Measurements from ENCODE around the gene PEMT.

Gene PEMT

DNA sequence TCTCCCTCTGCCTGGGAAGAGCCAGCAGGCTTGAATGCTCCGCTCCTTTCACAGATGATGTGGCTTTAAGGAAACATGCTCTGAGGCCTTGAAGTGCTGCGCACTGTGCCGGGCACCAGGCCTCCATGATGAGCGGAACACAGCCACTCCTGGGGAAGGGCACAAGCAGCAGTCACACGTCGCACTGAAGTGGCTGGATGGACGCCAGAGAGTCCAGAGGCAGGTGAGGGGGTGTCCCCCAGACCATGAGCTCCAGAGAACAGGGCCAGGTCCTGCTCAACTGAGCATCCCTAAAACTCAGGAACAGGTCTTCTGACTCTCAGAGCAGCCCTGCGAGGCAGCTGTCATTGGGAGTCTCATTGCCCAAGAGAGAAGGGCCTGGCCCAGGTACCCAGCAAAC lies 35.6 kb downstream of the PEMT start:
- DNase-seq (ENCODE audit: extremely low read depth in 1 of 2, low read depth in 1 of 2) = no peak

DNA sequence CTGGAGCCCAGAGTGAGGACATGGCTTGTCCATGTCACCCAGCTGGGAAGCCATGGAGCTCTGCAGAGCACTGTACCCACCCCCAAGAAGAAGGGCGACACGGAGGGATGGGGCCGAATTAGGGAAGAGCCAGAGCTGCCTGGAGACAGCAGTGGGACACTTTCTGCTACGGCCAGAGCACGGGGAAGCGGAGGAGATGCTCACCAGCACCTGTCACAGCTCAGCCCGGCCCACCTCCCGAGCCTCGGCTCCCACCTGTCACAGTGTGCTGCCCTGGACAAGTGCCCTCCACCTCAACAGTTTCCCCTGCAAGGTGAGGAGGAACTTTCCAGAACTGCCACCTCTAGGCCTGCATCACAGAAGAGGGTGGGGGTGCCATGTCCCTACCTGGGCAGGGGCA lies 36.4 kb downstream of the PEMT start:
- no peak for DNase-seq (ENCODE audit: extremely low read depth in 1 of 2, low read depth in 1 of 2)

DNA sequence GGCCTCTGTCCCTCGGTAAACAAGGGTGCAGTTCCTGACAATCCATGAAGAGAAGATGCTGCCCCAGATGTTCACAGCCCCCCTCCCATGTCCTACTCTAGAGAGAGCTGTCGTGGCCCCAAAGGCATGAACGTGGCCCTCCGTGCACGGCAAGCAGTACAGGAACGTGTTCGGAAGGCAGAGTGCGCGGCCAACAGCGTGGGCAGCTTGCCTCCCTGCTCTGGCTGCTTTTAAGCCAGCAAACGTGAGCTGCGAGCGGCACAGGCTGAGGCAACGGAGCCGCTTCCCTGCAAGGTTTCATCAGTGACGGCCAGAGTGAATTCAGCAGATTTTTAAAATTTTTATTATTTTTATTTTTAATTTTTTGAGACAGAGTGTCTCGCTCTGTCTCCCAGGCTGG lies 37.2 kb downstream of the PEMT start:
- DNase-seq (ENCODE audit: extremely low read depth in 1 of 2, low read depth in 1 of 2) = no peak

DNA sequence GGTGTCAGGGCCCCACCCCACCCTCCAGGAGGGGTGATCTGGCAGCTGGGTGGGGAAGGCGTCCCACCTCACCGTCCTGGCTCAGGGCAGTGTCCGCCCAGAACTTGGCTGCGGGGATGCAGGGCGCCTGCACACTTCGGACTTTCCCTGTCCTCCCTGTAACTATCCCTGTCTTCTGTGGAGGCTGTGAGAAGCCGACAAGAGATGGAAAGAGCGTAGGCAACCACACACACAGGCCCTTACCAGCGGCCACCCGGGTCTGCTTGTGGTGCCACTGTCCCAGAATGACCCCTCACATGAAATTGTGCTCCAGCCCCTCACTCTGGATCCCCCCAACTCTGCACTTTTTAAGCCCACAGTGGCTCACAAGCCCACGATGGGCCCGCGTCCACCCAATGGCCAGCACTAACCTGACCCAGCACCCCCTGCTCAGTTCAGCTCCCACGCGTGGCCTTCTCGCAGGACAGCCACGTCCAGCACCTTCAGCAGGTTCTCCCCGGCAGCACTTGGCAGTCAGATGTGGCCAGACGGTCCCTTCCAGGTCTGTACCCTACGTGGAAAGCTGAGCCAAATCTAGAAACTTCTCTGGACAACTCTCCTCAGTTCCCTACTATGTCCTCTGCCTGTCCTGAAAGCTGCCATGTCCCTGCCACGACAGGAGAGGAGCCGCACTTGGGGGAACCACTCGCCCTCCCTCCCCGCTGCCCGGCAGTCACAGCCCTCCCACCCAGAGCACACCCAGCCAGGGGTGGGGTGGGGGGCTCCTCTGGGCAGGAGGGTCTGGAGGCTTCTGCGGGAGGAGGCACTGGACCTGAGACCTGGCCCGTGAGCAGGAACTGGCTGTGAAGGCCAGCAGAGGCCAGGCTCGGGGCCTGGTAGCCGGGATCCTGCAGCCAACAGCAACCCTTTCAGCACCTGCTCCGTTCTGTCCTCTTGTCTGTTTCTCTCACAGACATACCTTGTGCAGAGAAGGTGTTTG lies 38.0 kb downstream of the PEMT start:
- no peak for DNase-seq (ENCODE audit: extremely low read depth in 1 of 2, low read depth in 1 of 2)

DNA sequence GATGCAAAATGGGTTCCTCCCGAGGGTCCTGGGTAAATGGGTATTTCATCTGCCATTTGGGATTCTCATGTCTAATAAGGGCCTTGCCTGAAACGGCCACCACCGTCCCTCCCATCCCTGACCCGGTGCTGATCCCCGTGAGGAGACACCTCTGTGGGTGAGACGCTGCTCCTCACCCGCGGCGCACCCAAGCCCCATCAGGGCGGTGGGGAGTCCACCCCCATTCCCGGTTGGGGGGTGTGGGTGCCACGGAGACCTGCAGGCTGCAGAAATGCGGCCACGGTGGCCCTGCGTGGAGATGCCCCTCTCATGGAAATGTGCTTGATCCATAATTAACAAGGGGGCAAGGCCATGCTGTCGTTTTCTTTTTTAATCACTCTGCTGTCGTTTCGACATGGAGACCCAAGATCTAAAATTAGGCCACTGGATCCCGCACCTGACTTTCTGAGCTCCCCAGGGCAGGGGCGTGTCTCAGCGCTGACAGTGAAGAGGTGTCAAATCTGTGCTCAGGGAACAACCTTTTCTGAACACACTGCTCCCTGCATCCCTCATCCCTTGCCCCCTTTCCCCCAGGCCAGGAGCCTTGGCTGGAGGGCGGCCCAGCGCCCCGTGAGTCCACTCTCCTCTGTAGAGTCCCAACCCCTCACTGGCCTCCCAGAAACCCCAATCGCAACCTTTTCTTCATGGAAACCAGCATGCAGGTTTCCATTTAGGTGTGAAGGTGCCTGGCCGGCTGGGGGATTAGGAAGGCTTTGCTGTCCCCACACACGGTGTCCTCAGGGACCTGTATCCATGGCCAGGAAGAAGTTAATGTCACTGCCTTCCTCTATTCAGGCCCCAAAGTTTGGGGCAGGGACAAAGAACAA lies 38.9 kb downstream of the PEMT start:
- no peak for DNase-seq (ENCODE audit: extremely low read depth in 1 of 2, low read depth in 1 of 2)

DNA sequence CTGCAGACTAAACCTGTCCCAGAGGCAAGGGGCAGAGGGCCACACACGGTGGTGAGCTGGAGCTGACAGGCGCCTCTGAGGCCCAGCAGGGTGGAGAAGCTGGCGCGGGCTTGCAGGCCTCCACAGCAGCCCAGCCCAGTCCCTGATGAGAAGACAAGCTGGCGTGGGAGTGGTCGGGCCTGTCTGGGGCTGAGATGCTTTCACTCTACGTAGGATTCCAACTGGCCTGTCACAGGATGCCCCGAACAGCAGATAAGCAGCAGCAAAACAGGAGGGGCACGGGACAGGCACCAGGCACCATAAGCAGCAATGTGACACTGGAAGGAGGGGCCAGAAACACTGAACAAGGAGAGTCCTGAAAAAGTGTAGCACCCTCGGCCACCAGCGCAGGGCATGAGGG lies 40.1 kb downstream of the PEMT start:
- DNase-seq (ENCODE audit: extremely low read depth in 1 of 2, low read depth in 1 of 2) = no peak

DNA sequence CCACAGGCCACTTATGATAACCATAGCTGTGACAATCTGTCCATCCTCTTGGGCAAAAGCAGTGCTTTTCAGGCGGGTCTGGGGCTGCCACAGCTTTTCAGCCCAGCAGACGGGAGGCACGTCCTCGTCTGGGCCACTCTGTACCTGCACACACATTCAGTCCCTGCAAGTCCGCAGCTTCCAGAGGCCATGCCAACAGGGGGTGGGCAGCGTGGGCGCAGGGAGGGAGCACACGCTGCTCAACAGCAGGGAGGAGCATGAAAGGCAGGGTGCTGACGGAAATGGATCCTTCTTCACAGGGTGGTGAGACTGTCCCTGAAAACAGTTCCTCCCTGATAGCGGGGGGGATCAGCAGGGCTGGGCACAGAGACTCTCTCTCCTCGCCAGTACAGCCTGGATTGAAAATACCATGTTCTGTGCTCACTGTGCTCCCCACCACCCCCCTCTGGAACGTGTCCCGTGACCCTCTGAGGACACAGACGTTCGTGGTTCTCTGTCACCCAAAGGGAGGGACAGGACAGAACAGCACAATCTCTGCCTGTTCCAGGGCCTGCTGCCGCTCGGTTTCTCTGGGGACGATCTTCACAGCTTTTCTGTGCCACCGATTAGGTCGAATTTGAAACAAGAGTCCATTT lies 41.7 kb downstream of the PEMT start:
- DNase-seq (ENCODE audit: extremely low read depth in 1 of 2, low read depth in 1 of 2) = no peak

DNA sequence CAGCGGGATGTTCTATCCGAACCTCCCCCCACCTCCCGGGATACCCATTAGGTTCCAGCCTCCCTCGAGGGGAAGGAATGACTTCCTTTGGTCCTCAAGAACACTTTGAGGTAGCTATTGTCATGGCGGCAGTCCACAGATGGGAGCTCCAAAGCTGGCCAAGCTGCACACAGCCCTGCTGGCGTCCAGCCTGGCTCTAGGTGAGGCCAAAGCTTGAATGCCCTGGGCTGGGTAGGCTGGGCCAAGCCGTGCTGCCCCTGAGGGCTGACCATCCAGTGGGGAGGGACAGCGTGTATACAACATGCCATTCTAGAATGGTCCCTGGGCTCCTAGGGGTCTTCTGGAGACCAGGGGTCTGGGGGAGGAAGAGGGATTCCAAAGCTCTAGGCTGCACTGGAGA lies 43.5 kb downstream of the PEMT start:
- DNase-seq (ENCODE audit: extremely low read depth in 1 of 2, low read depth in 1 of 2) = no peak

DNA sequence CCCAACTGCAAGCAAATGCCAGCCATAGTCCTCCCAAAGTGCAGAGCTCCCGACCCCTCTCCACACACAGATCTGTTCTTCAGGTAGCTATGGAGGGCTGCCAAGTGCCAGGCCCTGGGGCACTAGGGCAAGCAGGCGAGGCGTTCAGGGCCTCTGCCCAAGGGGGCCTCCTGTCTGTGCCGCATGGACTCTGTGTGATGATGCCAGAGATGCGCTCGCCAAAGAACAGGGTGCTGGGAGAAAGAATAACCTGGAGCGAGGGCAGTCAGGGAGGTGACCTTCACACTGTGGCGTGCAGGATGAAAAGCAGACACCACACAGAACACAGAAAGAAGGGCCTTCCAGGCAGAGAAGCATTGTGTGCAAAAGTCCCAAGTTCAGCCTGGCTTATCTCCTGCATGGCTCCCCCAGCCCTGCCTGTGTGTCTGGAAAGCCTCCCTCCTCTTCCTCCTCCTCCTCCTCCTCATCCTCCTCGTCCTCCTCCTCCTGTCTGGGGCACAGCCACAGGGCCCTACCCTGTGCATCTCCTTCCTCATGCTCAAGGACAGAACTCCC lies 44.2 kb downstream of the PEMT start:
- no peak for DNase-seq (ENCODE audit: extremely low read depth in 1 of 2, low read depth in 1 of 2)

DNA sequence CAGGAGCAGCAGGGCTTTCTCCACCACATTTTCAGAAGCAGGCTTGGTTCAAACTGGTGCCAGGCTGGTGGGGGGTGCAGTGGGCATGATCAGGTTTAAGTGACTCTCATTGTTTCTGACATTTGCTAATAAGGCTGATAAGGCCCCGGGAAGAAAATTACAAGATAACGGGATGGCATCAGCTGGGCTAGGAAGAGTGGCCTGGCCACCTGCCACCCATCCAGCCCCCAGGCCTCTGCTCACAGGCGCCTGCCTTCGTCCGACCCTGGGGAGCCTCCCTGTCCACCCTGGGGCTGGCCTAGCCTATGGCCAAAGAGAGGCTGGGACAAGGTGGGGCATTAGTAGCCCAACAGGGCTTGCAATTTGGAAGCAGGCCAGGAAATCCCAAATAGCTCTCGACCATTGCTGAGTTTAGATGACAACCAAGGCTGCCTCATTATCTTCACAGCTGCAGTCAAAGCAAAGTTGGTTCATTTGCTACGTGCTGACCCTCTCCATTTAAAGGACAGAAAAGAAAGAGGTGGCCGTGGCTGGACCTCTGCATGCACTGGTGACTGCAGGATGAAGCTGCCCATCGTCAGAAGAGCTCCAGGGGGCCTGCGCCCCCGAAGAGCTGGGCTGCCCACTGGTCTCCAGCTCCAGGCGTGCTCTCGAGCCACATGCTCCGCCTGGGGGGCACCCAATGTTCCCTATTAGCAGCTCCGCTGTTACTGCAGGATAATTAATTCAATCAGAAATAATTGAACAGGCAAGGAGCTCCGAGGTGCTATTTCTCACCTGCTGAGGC lies 44.9 kb downstream of the PEMT start:
- no peak for DNase-seq (ENCODE audit: extremely low read depth in 1 of 2, low read depth in 1 of 2)

DNA sequence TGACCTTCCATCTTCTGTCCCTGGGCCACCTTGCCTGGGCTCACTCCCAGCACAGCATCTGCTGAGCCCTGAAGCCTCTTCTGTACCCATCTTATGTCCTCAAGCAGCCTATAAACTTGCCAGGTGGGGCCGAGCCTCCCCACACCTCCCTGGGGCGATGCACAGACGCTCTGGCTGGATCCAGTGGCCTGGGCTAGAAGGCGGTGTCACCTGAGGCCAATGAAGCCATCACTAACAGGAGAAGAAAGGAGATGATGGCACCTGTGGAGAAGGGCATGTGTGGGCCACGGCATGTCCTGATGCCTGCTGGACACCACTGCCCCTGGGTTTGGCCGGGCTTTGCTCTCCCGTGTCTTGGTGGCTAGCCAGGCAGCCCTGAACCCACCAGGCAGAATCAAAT lies 45.5 kb downstream of the PEMT start:
- no peak for DNase-seq (ENCODE audit: extremely low read depth in 1 of 2, low read depth in 1 of 2)

DNA sequence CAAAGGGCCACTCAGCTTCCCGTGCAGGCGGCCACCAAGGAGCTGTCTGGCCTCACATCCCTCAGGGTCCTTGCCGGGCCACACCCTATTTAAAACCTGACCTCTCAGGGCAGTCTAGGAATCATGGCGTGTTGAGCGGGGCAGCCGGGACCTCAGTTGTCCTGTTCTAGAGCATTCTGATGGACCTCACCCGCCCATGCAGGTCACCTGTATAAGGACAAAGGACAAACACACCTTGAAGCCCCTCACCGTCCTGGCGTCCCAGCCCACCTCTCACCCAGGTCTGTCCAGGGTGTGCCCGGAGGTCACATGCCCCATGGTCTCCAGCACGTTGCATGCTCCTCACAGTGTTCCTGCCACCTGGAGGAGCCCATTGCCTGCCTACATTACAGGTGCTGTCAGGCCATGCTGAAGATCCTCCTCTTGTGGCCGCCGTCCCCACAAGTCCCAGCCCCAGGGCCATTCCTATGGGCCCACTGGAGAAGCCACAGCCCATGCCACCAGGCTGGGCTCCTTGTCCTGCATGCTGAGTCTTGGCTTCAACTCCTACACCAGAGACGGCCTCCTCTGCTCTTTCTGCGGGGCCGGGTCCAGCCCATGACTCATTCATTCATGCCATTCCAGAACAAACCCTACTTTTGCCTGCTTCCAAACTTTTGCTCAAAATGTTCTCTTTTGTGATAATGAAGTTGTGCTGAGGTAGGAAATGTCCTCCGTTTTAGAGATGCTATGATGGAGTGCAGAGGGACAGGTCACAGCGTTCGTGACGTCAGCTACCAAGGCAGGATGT lies 46.3 kb downstream of the PEMT start:
- DNase-seq (ENCODE audit: extremely low read depth in 1 of 2, low read depth in 1 of 2) = no peak

DNA sequence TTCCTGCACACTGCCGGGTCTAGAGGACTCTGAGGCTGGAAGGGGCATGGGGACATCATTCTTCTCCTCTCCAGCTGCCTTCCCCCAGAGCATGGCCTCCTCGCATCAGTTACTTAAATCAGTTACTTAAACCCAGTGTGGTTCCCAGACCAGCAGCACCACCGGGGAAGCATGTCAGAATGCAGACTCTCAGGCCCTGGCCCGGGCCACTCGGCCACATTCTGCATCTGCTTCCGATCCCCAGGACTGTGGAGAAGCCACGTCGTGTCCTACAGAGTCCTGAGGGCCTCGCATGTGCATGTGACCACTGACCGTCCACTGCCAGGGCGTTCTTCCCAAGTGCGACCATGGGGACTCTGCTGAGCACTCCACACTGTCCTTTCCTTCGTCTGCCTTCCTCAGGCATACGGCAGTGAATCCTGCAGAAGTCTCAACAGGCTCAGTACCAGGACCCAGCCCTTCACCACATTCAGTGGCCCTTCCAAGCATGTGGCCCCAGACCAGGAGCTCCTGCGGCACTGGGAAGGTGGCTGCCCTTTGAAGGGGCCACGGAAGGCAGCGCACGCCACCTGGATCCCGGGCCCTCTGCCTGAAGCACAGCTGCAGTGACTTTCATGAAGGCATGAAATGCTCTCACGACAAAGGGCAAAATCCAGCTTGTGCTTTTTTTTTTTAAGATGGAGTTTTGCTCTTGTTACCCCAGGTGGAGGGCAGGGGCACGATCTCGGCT lies 48.4 kb downstream of the PEMT start:
- DNase-seq (ENCODE audit: extremely low read depth in 1 of 2, low read depth in 1 of 2) = no peak

DNA sequence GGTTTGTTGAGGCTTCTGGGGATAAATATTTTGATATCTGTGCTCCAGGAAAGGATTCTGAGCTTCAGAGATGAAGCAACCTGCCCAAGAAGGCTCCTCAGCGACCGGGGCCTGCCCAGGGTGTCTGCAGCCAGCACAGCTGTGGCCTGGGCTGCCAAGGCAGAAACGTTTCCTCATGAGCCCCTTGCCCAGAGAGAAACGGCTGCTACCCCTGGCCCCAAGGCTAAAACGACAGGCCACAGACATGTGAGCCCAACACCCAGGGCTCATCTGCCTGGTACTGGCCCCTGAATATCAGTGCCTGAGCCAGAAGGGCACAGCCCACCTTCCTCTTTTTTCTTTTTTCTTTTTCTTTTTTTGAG lies 49.9 kb downstream of the PEMT start:
- no peak for DNase-seq (ENCODE audit: extremely low read depth in 1 of 2, low read depth in 1 of 2)

DNA sequence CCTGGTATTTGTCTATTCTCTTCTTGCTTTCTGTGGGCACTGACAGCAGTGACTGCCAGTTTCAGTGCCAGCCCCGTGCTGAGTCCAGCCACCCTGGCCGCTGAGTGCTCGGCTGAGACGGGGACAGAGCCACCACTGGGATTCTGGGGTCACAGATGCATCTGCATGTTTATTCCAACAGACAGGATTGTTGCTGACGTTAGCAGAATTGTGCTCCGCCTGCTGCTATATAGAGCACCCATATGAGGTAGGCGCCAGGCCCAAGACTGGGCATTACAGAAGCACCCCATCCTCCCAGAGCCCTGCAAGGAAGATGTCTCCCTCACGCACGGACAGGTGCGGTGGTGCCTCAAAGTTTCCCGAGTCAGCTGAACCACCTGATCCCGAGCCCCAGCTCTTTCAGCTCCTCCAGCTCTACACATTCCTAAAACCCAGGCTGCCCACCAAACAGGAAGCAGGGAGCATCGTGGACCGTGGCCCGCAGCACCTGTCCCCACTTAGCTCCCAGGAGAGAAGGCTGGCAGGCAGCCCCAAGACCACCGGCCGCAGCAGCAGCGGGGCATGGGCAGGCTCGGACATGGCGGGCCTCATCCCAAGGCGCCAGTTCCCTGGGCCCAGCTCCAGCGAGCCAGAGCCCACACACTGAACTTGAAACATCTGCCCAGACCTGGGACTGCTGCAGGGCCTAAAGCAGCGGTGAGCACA lies 50.4 kb downstream of the PEMT start:
- DNase-seq (ENCODE audit: extremely low read depth in 1 of 2, low read depth in 1 of 2) = no peak

DNA sequence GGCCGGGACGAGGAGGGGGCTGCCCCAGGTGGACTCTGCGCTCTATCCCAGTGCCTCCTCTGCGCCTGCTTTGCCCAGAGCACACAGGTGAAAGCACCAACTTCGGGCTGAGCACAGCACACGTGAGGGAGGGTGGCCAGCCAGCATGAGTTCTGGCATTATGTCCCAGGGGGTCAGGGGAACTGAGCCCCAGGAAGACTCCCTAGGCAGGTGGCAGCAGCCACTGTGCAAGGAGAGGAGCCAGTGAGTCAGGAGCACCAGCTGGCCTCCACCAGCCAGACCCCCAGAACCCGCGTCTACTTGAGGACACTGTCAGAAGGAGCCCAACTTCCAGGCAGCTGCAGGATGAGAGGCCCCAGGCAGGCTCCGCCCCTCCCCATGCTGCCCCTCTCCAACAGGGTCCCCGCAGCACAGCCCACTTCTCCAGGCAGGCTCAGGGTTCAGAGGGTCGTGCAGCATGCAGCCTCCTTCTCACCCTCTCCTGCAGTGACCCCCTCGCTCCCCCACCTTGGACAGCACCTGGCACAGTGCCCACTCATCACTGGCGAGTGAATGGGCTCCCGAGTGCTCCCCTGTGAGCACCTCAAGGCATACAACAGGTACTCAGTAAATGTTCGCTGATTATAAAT lies 51.1 kb downstream of the PEMT start:
- DNase-seq (ENCODE audit: extremely low read depth in 1 of 2, low read depth in 1 of 2) = no peak

DNA sequence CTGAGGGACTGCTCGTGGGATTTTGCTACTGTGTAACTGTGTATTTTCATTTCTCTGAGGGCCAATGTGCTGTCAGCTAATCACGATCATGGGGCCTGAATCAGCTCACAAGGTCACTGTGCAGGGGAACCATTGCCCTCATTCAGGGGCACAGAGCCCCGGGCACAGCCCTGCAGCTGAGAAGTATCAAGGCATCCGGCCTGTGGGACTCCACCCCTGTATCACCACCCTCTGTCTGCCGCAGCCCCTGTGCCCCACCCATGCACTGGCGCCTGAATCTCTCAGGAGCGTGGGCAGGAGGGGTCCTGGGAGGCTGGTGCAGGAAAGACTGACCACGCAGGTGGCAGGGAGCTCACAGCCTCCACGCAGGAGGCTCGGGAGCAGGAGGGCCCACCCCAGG lies 51.9 kb downstream of the PEMT start:
- DNase-seq (ENCODE audit: extremely low read depth in 1 of 2, low read depth in 1 of 2) = no peak

Measured in activated CD8-positive, alpha-beta memory T cell treated with anti-CD3 and anti-CD28 coated beads for 1 hour (primary cell).